Neuronal stem cell (in vitro differentiated cells): ENCODE measurements around the gene OLA1.

Experiments
- DNase-seq: peaks from one replicate; pipeline ENCODE4 v3.0.0-alpha.2; 2013; ENCODE audit warnings: low spot score
- H2AFZ ChIP-seq: one replicate; pipeline ENCODE4 v1.6.1; 2013; ENCODE audit warnings: mild to moderate bottlenecking, low read length, inconsistent platforms
- H2AK5ac ChIP-seq: 2 replicates; pipeline ENCODE4 v1.6.1; 2013; ENCODE audit warnings: low read depth, mild to moderate bottlenecking, inconsistent platforms, low read length, moderate library complexity, mixed read lengths
- H2BK120ac ChIP-seq: 2 replicates; pipeline ENCODE4 v1.6.1; 2013; ENCODE audit warnings: low read depth, mild to moderate bottlenecking, inconsistent platforms, low read length, moderate library complexity, mixed read lengths
- H2BK12ac ChIP-seq: one replicate; pipeline ENCODE4 v1.6.1; 2013; ENCODE audit warnings: low read length, inconsistent platforms
- H2BK15ac ChIP-seq: 2 replicates; pipeline ENCODE4 v1.6.1; 2013; ENCODE audit warnings: mild to moderate bottlenecking, low read length, inconsistent platforms, mixed read lengths
- H2BK5ac ChIP-seq: one replicate; pipeline ENCODE4 v1.6.1; 2013; ENCODE audit warnings: inconsistent platforms, mild to moderate bottlenecking, low read length, moderate library complexity
- H3K14ac ChIP-seq: one replicate; pipeline ENCODE4 v1.6.1; 2013; ENCODE audit warnings: low read length, inconsistent platforms
- H3K18ac ChIP-seq: 2 replicates; pipeline ENCODE4 v1.6.1; 2013; ENCODE audit warnings: low read length, inconsistent platforms
- H3K23ac ChIP-seq: 2 replicates; pipeline ENCODE4 v1.6.1; 2013; ENCODE audit warnings: low read depth, mild to moderate bottlenecking, mixed read lengths, low read length, inconsistent platforms; ENCODE audit not compliant: poor library complexity
- H3K27ac ChIP-seq: replicated peaks from 3 replicates; pipeline ENCODE4 v1.5.1; 2013; ENCODE audit warnings: low read length, inconsistent platforms
- H3K27me3 ChIP-seq, 3 experiments: 2 replicates each; pipeline ENCODE4 v1.6.1; 2013; ENCODE audit warnings: low read length in 3 of 3, mild to moderate bottlenecking in 2 of 3, inconsistent platforms in 1 of 3, low read depth in 1 of 3, mixed read lengths in 1 of 3, moderate library complexity in 1 of 3; ENCODE audit not compliant: control insufficient read depth in 3 of 3, insufficient read depth in 3 of 3
- H3K36me3 ChIP-seq, 2 donors: replicated peaks in 1 of 2; 2 replicates each; pipeline ENCODE4 v1.6.1; 2013; ENCODE audit warnings: low read length in 2 of 2; ENCODE audit not compliant: control insufficient read depth in 2 of 2, insufficient read depth in 2 of 2
- H3K4ac ChIP-seq: 2 replicates; pipeline ENCODE4 v1.6.1; 2013; ENCODE audit warnings: inconsistent platforms, mild to moderate bottlenecking, low read length, moderate library complexity
- H3K4me1 ChIP-seq, 2 donors: 1 replicate in 1 of 2; 2 replicates in 1 of 2; pipeline ENCODE4 v1.6.1; 2013; ENCODE audit warnings: low read length in 2 of 2, low read depth in 1 of 2; ENCODE audit not compliant: control insufficient read depth in 2 of 2, insufficient read depth in 1 of 2
- H3K4me2 ChIP-seq: one replicate; pipeline ENCODE4 v1.6.1; 2013; ENCODE audit warnings: mild to moderate bottlenecking, low read length, inconsistent platforms; ENCODE audit not compliant: insufficient read depth, poor library complexity, severe bottlenecking
- H3K4me3 ChIP-seq, 2 donors: 2 replicates each; pipeline ENCODE4 v1.5.1; 2013; ENCODE audit warnings: low read length in 2 of 2, mild to moderate bottlenecking in 2 of 2, inconsistent platforms in 1 of 2, moderate library complexity in 1 of 2
- H3K79me1 ChIP-seq: one replicate; pipeline ENCODE4 v1.6.1; 2013; ENCODE audit warnings: low read depth, mild to moderate bottlenecking, inconsistent platforms, low read length, moderate library complexity
- H3K9ac ChIP-seq: one replicate; pipeline ENCODE4 v1.6.1; 2013; ENCODE audit warnings: mild to moderate bottlenecking, low read depth, low read length, inconsistent platforms; ENCODE audit not compliant: poor library complexity
- H3K9me3 ChIP-seq, 2 donors: replicated peaks in 1 of 2; 2 replicates each; pipeline versions ENCODE3 to v1.6.1; 2013; ENCODE audit warnings: low read length in 2 of 2, mild to moderate bottlenecking in 2 of 2, inconsistent platforms in 1 of 2, low read depth in 1 of 2, mixed read lengths in 1 of 2, moderate library complexity in 1 of 2; ENCODE audit not compliant: control insufficient read depth in 2 of 2, insufficient read depth in 1 of 2
- H4K8ac ChIP-seq: one replicate; pipeline ENCODE4 v1.6.1; 2013; ENCODE audit warnings: low read depth, mild to moderate bottlenecking, inconsistent platforms, low read length, moderate library complexity
- H4K91ac ChIP-seq: one replicate; pipeline ENCODE4 v1.6.1; 2013; ENCODE audit warnings: low read length, low read depth, mild to moderate bottlenecking, inconsistent platforms; ENCODE audit not compliant: poor library complexity
- WGBS, 2 donors: extraction: QIAGEN DNeasy Blood & Tissue Kit; methylation state at CpG; one replicate each; pipeline ENCODE4 v1.1.7; 2013; ENCODE audit warnings: missing lambda C conversion rate in 2 of 2, mixed read lengths in 1 of 2; ENCODE audit not compliant: insufficient read length in 2 of 2, insufficient replicate concordance in 1 of 2; ENCODE audit errors: extremely low coverage in 2 of 2; 5-methylcytosine and 5-hydroxymethylcytosine counted together

Gene OLA1

GRCh38 chr2:174072857-174073256, 175.5 kb downstream of the OLA1 start:
- no peak overlapping the region for H2AFZ ChIP-seq
- no peak for DNase-seq
- no peak overlapping the region for H4K91ac ChIP-seq

GRCh38 chr2:174072069-174072468, 176.3 kb downstream of the OLA1 start:
- Histone ChIP-seq H3K23ac (no peak overlapping the region), H3K27ac (no peak overlapping the region), H3K27me3 (no peaks in the 10 kb centered on the region), H2BK120ac (no peak overlapping the region), H2BK15ac (no peak overlapping the region), H2BK5ac (no peak overlapping the region), H3K4me1 (peaks cover 0 to 3% of the 10 kb centered on the region in 2 donors), H3K4ac (no peak overlapping the region), H3K18ac (no peak overlapping the region), H3K4me3 (no peak overlapping the region), H4K8ac (no peak overlapping the region), H2AK5ac (no peak overlapping the region), H3K14ac (no peak overlapping the region), H2BK12ac (no peak overlapping the region), H3K9me3 (no peaks in the 10 kb centered on the region), H2AFZ (no peak overlapping the region), H3K36me3 (peaks cover 0 to 33% of the 10 kb centered on the region in 2 donors), H3K9ac (no peak overlapping the region), H4K91ac (no peak overlapping the region), H3K79me1 (no peaks in the 10 kb centered on the region), H3K4me2 (no peak overlapping the region)
- DNase-seq = no peak
- WGBS, 2 donors = no CpG with 5 or more reads among the region's 4 CpGs

More at GRCh38 chr2:174072857-174073256, 175.5 kb downstream of the OLA1 start:
- H4K8ac ChIP-seq = no peak overlapping the region
- H2BK15ac ChIP-seq = no peak overlapping the region
- no CpG with 5 or more reads among the region's 4 CpGs for WGBS, 2 donors
- H3K9me3 ChIP-seq = no peaks in the 10 kb centered on the region
- no peak overlapping the region for H3K23ac ChIP-seq
- H3K9ac ChIP-seq = no peak overlapping the region
- H2AK5ac ChIP-seq = no peak overlapping the region
- H3K4me1 ChIP-seq = peaks cover 0 to 4% of the 10 kb centered on the region in 2 donors
- no peak overlapping the region for H3K18ac ChIP-seq
- no peak overlapping the region for H3K4me3 ChIP-seq
- H2BK12ac ChIP-seq = no peak overlapping the region
- no peak overlapping the region for H3K27ac ChIP-seq
- no peak overlapping the region for H3K14ac ChIP-seq
- H3K27me3 ChIP-seq = no peaks in the 10 kb centered on the region
- H3K36me3 ChIP-seq = peaks cover 0 to 38% of the 10 kb centered on the region in 2 donors
- H2BK120ac ChIP-seq = no peak overlapping the region
- H3K79me1 ChIP-seq = no peaks in the 10 kb centered on the region
- H3K4ac ChIP-seq = no peak overlapping the region
- H2BK5ac ChIP-seq = no peak overlapping the region
- H3K4me2 ChIP-seq = no peak overlapping the region

- H3K27ac ChIP-seq = no peak overlapping the region
- peaks cover 0 to 32% of the 10 kb centered on the region in 2 donors for H3K36me3 ChIP-seq
- H3K79me1 ChIP-seq = no peaks in the 10 kb centered on the region
- H3K4me1 ChIP-seq = no peaks in the 10 kb centered on the region
- no peaks in the 10 kb centered on the region for H3K9me3 ChIP-seq
- no peak overlapping the region for H3K4me3 ChIP-seq
- H3K14ac ChIP-seq = no peak overlapping the region
- no peak overlapping the region for H3K23ac ChIP-seq
- no peak overlapping the region for H3K4ac ChIP-seq
- H2BK12ac ChIP-seq = no peak overlapping the region
- no peak overlapping the region for H2AFZ ChIP-seq
- no peak for DNase-seq
- H3K9ac ChIP-seq = no peak overlapping the region
- H3K18ac ChIP-seq = no peak overlapping the region
- no peak overlapping the region for H2BK5ac ChIP-seq
- H2BK120ac ChIP-seq = no peak overlapping the region
- no peak overlapping the region for H2BK15ac ChIP-seq
- H2AK5ac ChIP-seq = no peak overlapping the region
- H4K91ac ChIP-seq = no peak overlapping the region
- H4K8ac ChIP-seq = no peak overlapping the region
- no peak overlapping the region for H3K4me2 ChIP-seq
- no peaks in the 10 kb centered on the region for H3K27me3 ChIP-seq
- WGBS, 2 donors = no CpG with 5 or more reads among the region's 3 CpGs
These were observed 177.0 kb downstream of the OLA1 start for GRCh38 chr2:174071321-174071720.

- no peak for DNase-seq
- Histone ChIP-seq H3K23ac (no peak overlapping the region), H3K9ac (no peak overlapping the region), H3K79me1 (no peaks in the 10 kb centered on the region), H4K91ac (no peak overlapping the region), H3K4me2 (no peak overlapping the region), H3K36me3 (peaks cover 0 to 22% of the 10 kb centered on the region in 2 donors), H3K4me3 (no peak overlapping the region), H3K27ac (no peak overlapping the region), H2BK5ac (no peak overlapping the region), H3K14ac (no peak overlapping the region), H2AK5ac (no peak overlapping the region), H2BK12ac (no peak overlapping the region), H2AFZ (no peak overlapping the region), H2BK15ac (no peak overlapping the region), H3K4ac (no peak overlapping the region), H2BK120ac (no peak overlapping the region), H3K18ac (no peak overlapping the region), H3K4me1 (no peaks in the 10 kb centered on the region), H3K27me3 (no peaks in the 10 kb centered on the region), H4K8ac (no peak overlapping the region), H3K9me3 (no peaks in the 10 kb centered on the region)
- WGBS, 2 donors = no CpG with 5 or more reads among the region's 7 CpGs
These were observed 178.1 kb downstream of the OLA1 start for GRCh38 chr2:174070281-174070680.
